Calu3 (cell line): ENCODE data around the gene SLC12A7. TPM values are rescaled to one million over a fixed set of nuclear protein-coding genes. Genes with fewer than 3 reads are reported as not detected.

Source experiments
- BruUV-seq: library from RNA; stranded (reverse); fragments of 400-500 nt; replicated peaks from 2 replicates; lab custom pipeline; 2021; lab: Mats Ljungman, UMichigan
- CTCF ChIA-PET: fragments of 300-600 bp; sonication (Branson Sonifier 250); formaldehyde crosslinking; loops from one replicate; lab custom pipeline; 2022; ENCODE audit warnings: antibody characterized with exemption; lab: Charles Lee
- DNase-seq: peaks from one replicate; pipeline ENCODE4 v3.0.0; 2022
- H3K27ac Mint-ChIP-seq: one replicate; pipeline ENCODE4 v1.8.0; 2022; ENCODE audit warnings: mixed read lengths; ENCODE audit not compliant: unreplicated experiment
- H3K27me3 Mint-ChIP-seq: one replicate; pipeline ENCODE4 v1.8.0; 2022; ENCODE audit warnings: mixed read lengths; ENCODE audit not compliant: unreplicated experiment
- H3K36me3 Mint-ChIP-seq: one replicate; pipeline ENCODE4 v1.8.0; 2022; ENCODE audit warnings: mild to moderate bottlenecking, moderate library complexity, mixed read lengths; ENCODE audit not compliant: insufficient read depth, unreplicated experiment
- H3K4me1 Mint-ChIP-seq: one replicate; pipeline ENCODE4 v1.8.0; 2022; ENCODE audit warnings: mild to moderate bottlenecking, low read depth, mixed read lengths; ENCODE audit not compliant: unreplicated experiment
- H3K4me3 Mint-ChIP-seq: one replicate; pipeline ENCODE4 v1.8.0; 2022; ENCODE audit warnings: mild to moderate bottlenecking, low read depth, moderate library complexity, mixed read lengths; ENCODE audit not compliant: unreplicated experiment
- H3K9me3 Mint-ChIP-seq: one replicate; pipeline ENCODE4 v1.8.0; 2022; ENCODE audit warnings: low read depth, mixed read lengths; ENCODE audit not compliant: unreplicated experiment
- CTCF ChIP-seq: fragments of 200-600 bp; IDR thresholded peaks from one replicate; pipeline ENCODE4 v1.8.0; 2022; ENCODE audit warnings: antibody characterized with exemption; ENCODE audit not compliant: unreplicated experiment
- intact Hi-C: fragments of 100-400 bp; cut with micrococcal nuclease; formaldehyde crosslinking; loops from one replicate; pipeline ENCODE4 v1.10.0; 2022; ENCODE audit not compliant: unreplicated experiment
- total RNA-seq: library from RNA; stranded (reverse); gene quantifications from 2 replicates; pipeline ENCODE4 v1.2.3, GENCODE V29; 2022

The SLC12A7 gene
- total RNA-seq, 1 experiment from 2014 or later, result 82.3 TPM

GRCh38 chr5:1005904-1006655, 105.8 kb downstream of the SLC12A7 start:
- intact Hi-C loops, result loop anchor here (10.0 kb wide), 1 partner anchor 61 kb away; no protein-coding TSS in a partner anchor
- CTCF ChIA-PET, result interaction anchor here (1.0 kb wide), 1 partner anchor 72 kb away, joined by 3 read pairs; no protein-coding TSS in a partner anchor
- no TSS peak for BruUV-seq
- H3K27ac Mint-ChIP-seq, result peak overlapping the region; percentile 46
- no peak overlapping the region for H3K4me3 Mint-ChIP-seq
- no peak for TF ChIP-seq CTCF
- H3K9me3 Mint-ChIP-seq, result no peaks in the 10 kb centered on the region
- no peak for DNase-seq
- H3K36me3 Mint-ChIP-seq, result peaks cover 20% of the 10 kb centered on the region
- H3K27me3 Mint-ChIP-seq, result peaks cover 87% of the 10 kb centered on the region
- peaks cover 23% of the 10 kb centered on the region for H3K4me1 Mint-ChIP-seq

DNA sequence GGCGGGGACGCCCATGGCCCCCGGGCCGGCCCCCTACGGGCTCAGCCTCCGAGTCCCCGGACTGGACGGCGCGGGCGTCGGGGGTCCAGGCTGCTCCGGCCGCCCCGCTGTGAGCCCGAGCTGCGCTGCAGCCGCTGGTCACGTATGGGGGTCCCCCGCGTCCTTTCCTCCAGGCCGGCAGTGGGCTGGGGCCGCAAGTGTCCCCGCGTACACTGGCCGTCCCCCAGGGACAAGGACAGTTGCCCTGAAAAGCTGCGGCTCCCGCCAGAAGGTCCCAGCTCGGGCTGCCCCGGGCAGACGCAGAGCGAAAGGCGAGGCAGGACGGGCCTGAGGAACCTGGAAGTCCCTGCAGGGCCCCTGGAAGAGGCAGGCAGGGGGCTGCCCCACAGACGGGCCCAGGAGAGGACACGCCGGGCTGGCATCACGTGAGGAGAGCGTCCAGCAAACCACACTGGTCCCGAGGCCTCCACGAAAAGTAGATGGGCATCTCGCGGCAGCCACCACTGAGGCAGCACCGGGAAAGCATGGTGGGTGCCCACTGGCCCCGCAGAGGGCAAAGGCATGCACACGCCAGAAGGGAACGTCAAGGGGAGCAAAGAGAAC, 106.5 kb downstream of the SLC12A7 start:
- intact Hi-C loops, result loop anchor here (10.0 kb wide), 1 partner anchor 61 kb away; no protein-coding TSS in a partner anchor
- H3K36me3 Mint-ChIP-seq, result peaks cover 20% of the 10 kb centered on the region
- CTCF ChIA-PET, result interaction anchor here (1.0 kb wide), 1 partner anchor 71 kb away, joined by 3 read pairs; no protein-coding TSS in a partner anchor

GRCh38 chr5:1004461-1005248, 107.2 kb downstream of the SLC12A7 start:
- TF ChIP-seq CTCF, result no peak
- H3K4me1 Mint-ChIP-seq, result peaks cover 20% of the 10 kb centered on the region
- no peak for DNase-seq
- peak overlapping the region; percentile 63 for H3K4me3 Mint-ChIP-seq
- H3K27ac Mint-ChIP-seq, result no peak overlapping the region
- no peaks in the 10 kb centered on the region for H3K9me3 Mint-ChIP-seq
- intact Hi-C loops, result loop anchor here (10.0 kb wide), 1 partner anchor 60 kb away; no protein-coding TSS in a partner anchor
- peaks cover 87% of the 10 kb centered on the region for H3K27me3 Mint-ChIP-seq
- BruUV-seq, result no TSS peak
- CTCF ChIA-PET, result no interaction called here
- H3K36me3 Mint-ChIP-seq, result peaks cover 20% of the 10 kb centered on the region

More for the DNA sequence above, 106.5 kb downstream of the SLC12A7 start:
- H3K27me3 Mint-ChIP-seq, result peaks cover 87% of the 10 kb centered on the region
- no peak for DNase-seq
- no TSS peak for BruUV-seq
- no peak for TF ChIP-seq CTCF
- H3K27ac Mint-ChIP-seq, result peak overlapping the region; percentile 46
- peaks cover 20% of the 10 kb centered on the region for H3K4me1 Mint-ChIP-seq
- no peaks in the 10 kb centered on the region for H3K9me3 Mint-ChIP-seq
- no peak overlapping the region for H3K4me3 Mint-ChIP-seq

DNA sequence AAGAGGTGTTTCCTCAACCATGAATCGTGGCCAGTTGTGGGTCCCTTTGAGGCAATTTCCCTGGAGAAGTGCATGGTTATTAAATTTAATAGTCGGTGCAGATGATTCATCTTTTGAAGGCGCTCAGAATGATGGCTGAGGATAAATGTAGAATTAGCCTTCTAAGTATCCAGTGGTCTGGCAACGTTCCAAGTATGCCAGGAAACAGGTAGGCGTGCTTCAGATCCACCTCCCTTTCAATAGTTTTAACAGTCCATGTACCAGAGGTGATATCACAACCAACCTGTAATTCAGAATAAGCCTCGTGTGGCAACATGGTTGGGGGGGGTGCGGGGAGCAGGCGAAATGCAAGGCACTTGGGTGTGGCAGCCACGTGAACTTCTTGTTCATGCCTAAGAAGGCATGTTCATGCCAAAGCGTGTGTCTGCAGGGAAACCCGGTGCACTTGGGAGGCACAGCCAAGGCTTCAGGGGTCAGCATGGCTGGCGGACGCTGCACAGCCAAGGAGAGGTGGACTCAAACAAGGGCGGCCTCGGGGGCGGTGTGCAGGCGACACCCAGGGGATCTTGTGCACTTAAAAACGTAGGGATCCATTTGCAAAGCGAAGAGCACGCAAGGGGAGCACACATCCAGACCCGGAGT, 108.4 kb downstream of the SLC12A7 start:
- intact Hi-C loops, result loop anchor here (10.0 kb wide), 1 partner anchor 59 kb away; no protein-coding TSS in a partner anchor
- CTCF ChIA-PET, result no interaction called here
- no peak for TF ChIP-seq CTCF
- peaks cover 20% of the 10 kb centered on the region for H3K36me3 Mint-ChIP-seq
- no peaks in the 10 kb centered on the region for H3K9me3 Mint-ChIP-seq
- no peak overlapping the region for H3K27ac Mint-ChIP-seq
- peaks cover 20% of the 10 kb centered on the region for H3K4me1 Mint-ChIP-seq
- no TSS peak for BruUV-seq
- H3K27me3 Mint-ChIP-seq, result peaks cover 93% of the 10 kb centered on the region
- H3K4me3 Mint-ChIP-seq, result peak overlapping the region; percentile 63
- peak; percentile 54 for DNase-seq
